Myocyte (in vitro differentiated cells): ENCODE data around the gene MYOZ3. TPM values are rescaled to one million over a fixed set of nuclear protein-coding genes. Genes with fewer than 3 reads are reported as not detected.

ENCODE experiments used
- DNase-seq: peaks from one replicate; pipeline ENCODE4 v3.0.0-alpha.2; 2012; ENCODE audit warnings: low read depth
- total RNA-seq: library from RNA; depleted of rRNA; stranded (reverse); fragments of >200 nt; gene quantifications from 2 replicates; pipeline ENCODE4 v1.2.3, GENCODE V29; 2014

The MYOZ3 gene
- total RNA-seq, 1 donor from 2014 or later = 0.40 TPM

GRCh38 chr5:150658121-150658520, 2.9 kb upstream of the MYOZ3 start:
- no peak for DNase-seq

- peak; percentile 13 for DNase-seq
These were observed 2.3 kb upstream of the MYOZ3 start for GRCh38 chr5:150658699-150659265.

- DNase-seq = no peak
These were observed 1.5 kb upstream of the MYOZ3 start for GRCh38 chr5:150659360-150660107.

- DNase-seq = no peak
These were observed 781 bp upstream of the MYOZ3 start for GRCh38 chr5:150660108-150660831.

- no peak for DNase-seq
These were observed 958 bp downstream of the MYOZ3 start for GRCh38 chr5:150661821-150662596.

GRCh38 chr5:150662731-150663516, 1.9 kb downstream of the MYOZ3 start:
- DNase-seq = no peak

- DNase-seq = no peak
These were observed 2.9 kb downstream of the MYOZ3 start for GRCh38 chr5:150663936-150664335.

GRCh38 chr5:150665044-150665443, 4.0 kb downstream of the MYOZ3 start:
- no peak for DNase-seq

- DNase-seq = no peak
These were observed 9.4 kb downstream of the MYOZ3 start for GRCh38 chr5:150670275-150670947.

GRCh38 chr5:150670948-150671310, 9.9 kb downstream of the MYOZ3 start:
- DNase-seq = no peak

- no peak for DNase-seq
These were observed 10.6 kb downstream of the MYOZ3 start for GRCh38 chr5:150671509-150672236.

- peak; percentile 27 for DNase-seq
These were observed 11.3 kb downstream of the MYOZ3 start for GRCh38 chr5:150672237-150672883.

- DNase-seq = no peak
These were observed 11.8 kb downstream of the MYOZ3 start for GRCh38 chr5:150672884-150673275.

GRCh38 chr5:150674341-150674821, 13.3 kb downstream of the MYOZ3 start:
- DNase-seq = no peak

GRCh38 chr5:150675069-150675468, 14.0 kb downstream of the MYOZ3 start:
- no peak for DNase-seq

GRCh38 chr5:150676578-150676977, 15.5 kb downstream of the MYOZ3 start:
- no peak for DNase-seq

GRCh38 chr5:150689120-150689519, 28.1 kb downstream of the MYOZ3 start:
- no peak for DNase-seq

- no peak for DNase-seq
These were observed 29.7 kb downstream of the MYOZ3 start for GRCh38 chr5:150690760-150691159.

GRCh38 chr5:150692276-150692675, 31.2 kb downstream of the MYOZ3 start:
- no peak for DNase-seq
